ENCODE measurements around the gene DYNLT4.

DNA sequence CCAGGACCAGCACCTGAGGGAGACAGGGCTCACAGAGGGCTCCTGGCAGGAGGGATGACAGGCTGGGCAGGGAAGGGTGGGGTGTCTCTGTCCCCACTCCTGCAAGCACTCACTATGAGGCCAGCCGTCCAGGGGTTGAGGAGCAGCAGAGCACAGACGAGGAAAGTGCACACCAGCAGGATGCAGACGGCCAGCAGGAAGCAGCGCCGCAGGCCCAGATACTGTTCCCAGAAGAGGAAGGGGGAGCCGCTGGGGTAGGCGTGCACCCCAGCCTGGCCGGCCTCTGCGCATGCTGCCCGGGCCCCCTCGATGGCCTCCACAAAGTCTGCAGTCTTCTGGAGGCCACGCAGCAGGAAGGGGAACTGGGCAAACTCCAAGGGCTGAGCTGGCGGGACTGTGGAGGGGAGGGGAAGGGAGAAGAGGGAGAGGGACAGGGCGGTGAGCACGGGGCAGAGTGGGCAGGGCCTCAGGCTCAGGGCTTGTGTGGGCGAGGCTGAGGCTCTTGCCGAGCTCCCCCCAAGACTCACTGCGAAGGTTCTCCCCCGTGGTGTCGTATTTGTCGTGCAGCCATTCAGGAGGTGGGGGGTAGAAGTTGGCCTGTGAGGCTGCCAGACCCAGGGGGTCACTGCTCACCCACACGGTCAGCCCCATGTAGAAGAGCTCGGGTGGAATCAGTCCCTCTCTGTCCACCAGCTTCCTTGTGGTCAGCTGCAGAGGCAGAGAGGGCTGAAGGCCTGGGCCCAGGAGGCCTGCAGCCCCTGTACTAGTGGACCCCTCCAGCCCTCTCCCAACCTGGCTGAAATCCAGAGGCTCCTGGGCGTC, 19.4 kb upstream of the DYNLT4 start:
- no peak for TF ChIP-seq CTCF (IDR thresholded peaks at IDR 0.05; ENCODE audit: extremely low read depth in 1 of 2, insufficient read depth in 1 of 2, low read depth in 1 of 2, low read length in 2 of 2)
- TF ChIP-seq, protein P1, sequence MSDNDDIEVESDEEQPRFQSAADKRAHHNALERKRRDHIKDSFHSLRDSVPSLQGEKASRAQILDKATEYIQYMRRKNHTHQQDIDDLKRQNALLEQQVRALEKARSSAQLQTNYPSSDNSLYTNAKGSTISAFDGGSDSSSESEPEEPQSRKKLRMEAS (IDR thresholded peaks at IDR 0.05; ENCODE audit: insufficient read depth, insufficient read length), result no peak
